Measurements from ENCODE around the gene EIPR1. TPM values are rescaled to one million over a fixed set of nuclear protein-coding genes. Genes with fewer than 3 reads are reported as not detected.

EIPR1 gene
- total and polyA plus RNA-seq, 10 of the 15 experiments (the other 5 are each of a cell fraction or from before 2014, with no cell fraction given) = 23.6 to 61.2 (median 42.2) TPM

DNA sequence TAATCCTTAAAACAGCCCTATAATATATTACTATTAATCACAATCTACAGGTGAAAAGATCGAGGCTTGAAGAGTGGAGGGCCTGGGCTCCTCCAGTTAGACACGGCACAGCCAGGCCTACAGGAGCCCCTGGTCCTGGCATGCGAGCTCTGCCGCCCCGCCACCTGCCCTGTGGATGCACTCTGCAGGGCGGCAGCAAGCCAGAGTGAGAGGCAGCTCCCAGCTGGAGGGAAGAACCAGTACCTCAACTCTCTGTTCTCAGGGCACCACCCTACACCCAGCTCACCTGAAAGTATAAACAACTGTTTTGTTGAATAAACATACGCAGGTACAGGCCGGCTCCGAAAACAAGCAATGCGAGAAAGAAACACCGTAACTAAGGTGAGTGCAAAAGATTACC is 34.6 kb downstream of the EIPR1 start:
- Histone ChIP-seq H3K79me2 (ENCODE audit: control insufficient read depth, insufficient read depth, low read length) (no peaks in the 10 kb centered on the region), H3K36me3 (ENCODE audit: control insufficient read depth in 2 of 2, insufficient read depth in 2 of 2, low read length in 1 of 2) (peaks cover 7 to 10% of the 10 kb centered on the region in 2 experiments), H3K27me3 (replicated peaks in 1 of 2; ENCODE audit: control insufficient read depth in 2 of 2, insufficient read depth in 2 of 2, low read length in 1 of 2) (no peaks in the 10 kb centered on the region), H3K4me3 (no peak overlapping the region), H3K4me1 (ENCODE audit: control insufficient read depth, insufficient read depth, low read length) (no peaks in the 10 kb centered on the region), H3K4me2 (ENCODE audit: control insufficient read depth, insufficient read depth) (no peak overlapping the region), H2AFZ (ENCODE audit: control insufficient read depth, low read depth, low read length) (no peak overlapping the region), H3K27ac (ENCODE audit: control insufficient read depth, insufficient read depth) (no peak overlapping the region), H4K20me1 (ENCODE audit: control insufficient read depth, insufficient read depth) (no peaks in the 10 kb centered on the region), H3K9me3 (replicated peaks; ENCODE audit: control insufficient read depth, insufficient read depth, low read length) (no peaks in the 10 kb centered on the region; the same call in 2 of the 3 replicates), H3K9ac (ENCODE audit: control insufficient read depth, insufficient read depth, low read length) (no peak overlapping the region)
- WGBS (ENCODE audit: insufficient coverage, insufficient replicate concordance, low lambda C conversion rate, missing lambda C conversion rate) = over 99% methylated on average over 10 of the region's 11 CpGs
- ATAC-seq = no peak
- no TSS peak for BruUV-seq (replicated peaks)
- RAD21 ChIA-PET (ENCODE audit: unreplicated experiment) = no interaction called here
- intact Hi-C loops (cut with micrococcal nuclease; ENCODE audit: unreplicated experiment) (no loop called here), in situ Hi-C loops (cut with MboI) (no loop called here)
- DNase-seq (ENCODE audit: low read depth, low spot score) = no peak
- POLR2A ChIA-PET = no interaction called here
- no peak for FAIRE-seq
- TF ChIP-seq KLF5 (IDR thresholded peaks at IDR 0.05; ENCODE audit: partially characterized antibody) = no peak
- TF ChIP-seq FOXK2 (IDR thresholded peaks at IDR 0.05) = no peak
- no peak for TF ChIP-seq CHD4 (IDR thresholded peaks at IDR 0.05)
- TF ChIP-seq RBBP5 (conservative IDR thresholded peaks at IDR 0.05) = no peak
- CTCF ChIA-PET = interaction anchor here (1.2 kb wide), 1 partner anchor 81 kb away, joined by 5 read pairs; no protein-coding TSS in a partner anchor
- SMC1A ChIA-PET (ENCODE audit: uncharacterized antibody, unreplicated experiment) = no interaction called here

DNA sequence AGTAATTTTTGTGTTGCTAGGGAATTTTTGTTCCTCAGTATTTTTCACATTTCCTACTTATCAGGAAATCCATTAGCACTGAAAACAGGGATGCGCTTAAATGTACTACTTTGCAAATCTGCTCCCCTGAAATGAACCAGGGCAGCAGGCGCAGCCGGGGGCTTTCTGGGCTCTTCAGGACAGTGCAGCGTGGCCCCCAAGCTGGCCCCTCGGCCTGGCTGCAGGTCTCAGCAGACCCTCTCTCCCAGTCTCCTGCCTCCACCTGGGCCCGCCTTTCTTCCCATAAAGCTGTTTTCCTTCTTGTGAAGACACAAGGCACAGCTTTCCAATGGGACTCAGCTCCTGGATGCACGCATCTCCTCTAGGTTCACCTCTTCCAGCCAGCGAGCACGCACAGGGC is 35.3 kb downstream of the EIPR1 start:
- BruUV-seq (replicated peaks) = no TSS peak
- no peaks in the 10 kb centered on the region for H3K9me3 ChIP-seq (replicated peaks; ENCODE audit: control insufficient read depth, insufficient read depth, low read length)
- H3K36me3 ChIP-seq (ENCODE audit: control insufficient read depth in 2 of 2, insufficient read depth in 2 of 2, low read length in 1 of 2) = peaks cover 7 to 10% of the 10 kb centered on the region in 2 experiments
- 88% methylated on average over 9 of the region's 9 CpGs for WGBS (ENCODE audit: insufficient coverage, insufficient replicate concordance, low lambda C conversion rate, missing lambda C conversion rate)
- POLR2A ChIA-PET = no interaction called here
- H3K27ac ChIP-seq (ENCODE audit: control insufficient read depth, insufficient read depth) = no peak overlapping the region
- FAIRE-seq (no peak), DNase-seq (ENCODE audit: low read depth, low spot score) (no peak), ATAC-seq (no peak)
- H3K4me3 ChIP-seq = no peak overlapping the region
- in situ Hi-C loops (cut with MboI) (no loop called here), intact Hi-C loops (cut with micrococcal nuclease; ENCODE audit: unreplicated experiment) (no loop called here)
- no peak overlapping the region for H2AFZ ChIP-seq (ENCODE audit: control insufficient read depth, low read depth, low read length)
- no peak overlapping the region for H3K4me2 ChIP-seq (ENCODE audit: control insufficient read depth, insufficient read depth)
- no peaks in the 10 kb centered on the region for H3K79me2 ChIP-seq (ENCODE audit: control insufficient read depth, insufficient read depth, low read length)
- SMC1A ChIA-PET (ENCODE audit: uncharacterized antibody, unreplicated experiment) = no interaction called here
- H3K9ac ChIP-seq (ENCODE audit: control insufficient read depth, insufficient read depth, low read length) = no peak overlapping the region
- no peaks in the 10 kb centered on the region for H3K27me3 ChIP-seq (replicated peaks in 1 of 2; ENCODE audit: control insufficient read depth in 2 of 2, insufficient read depth in 2 of 2, low read length in 1 of 2)
- CTCF ChIA-PET = no interaction called here
- no peaks in the 10 kb centered on the region for H3K4me1 ChIP-seq (ENCODE audit: control insufficient read depth, insufficient read depth, low read length)
- RAD21 ChIA-PET (ENCODE audit: unreplicated experiment) = no interaction called here
- H4K20me1 ChIP-seq (ENCODE audit: control insufficient read depth, insufficient read depth) = no peaks in the 10 kb centered on the region
- TF ChIP-seq, protein P1, sequence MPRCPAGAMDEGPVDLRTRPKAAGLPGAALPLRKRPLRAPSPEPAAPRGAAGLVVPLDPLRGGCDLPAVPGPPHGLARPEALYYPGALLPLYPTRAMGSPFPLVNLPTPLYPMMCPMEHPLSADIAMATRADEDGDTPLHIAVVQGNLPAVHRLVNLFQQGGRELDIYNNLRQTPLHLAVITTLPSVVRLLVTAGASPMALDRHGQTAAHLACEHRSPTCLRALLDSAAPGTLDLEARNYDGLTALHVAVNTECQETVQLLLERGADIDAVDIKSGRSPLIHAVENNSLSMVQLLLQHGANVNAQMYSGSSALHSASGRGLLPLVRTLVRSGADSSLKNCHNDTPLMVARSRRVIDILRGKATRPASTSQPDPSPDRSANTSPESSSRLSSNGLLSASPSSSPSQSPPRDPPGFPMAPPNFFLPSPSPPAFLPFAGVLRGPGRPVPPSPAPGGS (IDR thresholded peaks at IDR 0.05; ENCODE audit: borderline replicate concordance, insufficient read depth, low read depth, low read length, poor library complexity, severe bottlenecking) = no peak
- TF ChIP-seq SIX5 (IDR thresholded peaks at IDR 0.05; ENCODE audit: low read depth, low read length, severe bottlenecking) (no peak), ZNF274 (IDR thresholded peaks at IDR 0.05; ENCODE audit: insufficient read depth, insufficient read length) (no peak), KLF5 (IDR thresholded peaks at IDR 0.05; ENCODE audit: partially characterized antibody) (no peak)
